HEK293 (cell line): ENCODE measurements around the gene ING1.
A peak's percentile ranks its signal among the peaks of the same experiment; 100 is the strongest.

ENCODE experiments used
- BCL11B ChIP-seq: fragments of 450-650 bp; formaldehyde crosslinking; IDR thresholded peaks from 2 replicates; pipeline ENCODE4 v1.5.1; 2016; ENCODE audit warnings: low read depth, missing biosample characterization, missing genetic modification characterization
- GLI4 ChIP-seq: fragments of 450-650 bp; formaldehyde crosslinking; IDR thresholded peaks from 2 replicates; pipeline ENCODE4 v1.5.1; 2016; ENCODE audit warnings: missing biosample characterization, missing genetic modification characterization
- GLIS2 ChIP-seq: fragments of 450-650 bp; formaldehyde crosslinking; IDR thresholded peaks from 2 replicates; pipeline ENCODE4 v1.5.1; 2016; ENCODE audit warnings: missing biosample characterization, missing genetic modification characterization
- IKZF3 ChIP-seq: fragments of 450-650 bp; IDR thresholded peaks from 2 replicates; pipeline ENCODE4 v1.5.0; 2018; ENCODE audit warnings: missing biosample characterization, mild to moderate bottlenecking, missing genetic modification characterization, moderate library complexity
- KLF16 ChIP-seq: fragments of 450-650 bp; formaldehyde crosslinking; IDR thresholded peaks from 2 replicates; pipeline ENCODE4 v1.5.1; 2017; ENCODE audit warnings: missing biosample characterization, missing genetic modification characterization
- SP3 ChIP-seq: fragments of 450-650 bp; formaldehyde crosslinking; IDR thresholded peaks from 2 replicates; pipeline ENCODE4 v1.5.1; 2016; ENCODE audit warnings: missing biosample characterization, missing genetic modification characterization
- TRIM28 ChIP-seq: IDR thresholded peaks from 2 replicates; pipeline ENCODE4 v1.6.1; 2011; ENCODE audit warnings: low read length, control low read depth, borderline replicate concordance
- WT1 ChIP-seq: fragments of 450-650 bp; formaldehyde crosslinking; IDR thresholded peaks from 2 replicates; pipeline ENCODE4 v1.5.1; 2016; ENCODE audit warnings: missing biosample characterization, missing genetic modification characterization
- ZBTB7A ChIP-seq: fragments of 450-650 bp; formaldehyde crosslinking; IDR thresholded peaks from 2 replicates; pipeline ENCODE4 v1.5.1; 2016; ENCODE audit warnings: low read depth, missing biosample characterization, missing genetic modification characterization
- ZBTB8A ChIP-seq: fragments of 450-650 bp; formaldehyde crosslinking; IDR thresholded peaks from 2 replicates; pipeline ENCODE4 v1.5.1; 2016; ENCODE audit warnings: missing biosample characterization, missing genetic modification characterization
- ZEB2 ChIP-seq: fragments of 450-650 bp; formaldehyde crosslinking; IDR thresholded peaks from 2 replicates; pipeline ENCODE4 v1.5.1; 2016; ENCODE audit warnings: missing biosample characterization, missing genetic modification characterization
- ZFP37 ChIP-seq: fragments of 450-650 bp; formaldehyde crosslinking; IDR thresholded peaks from 2 replicates; pipeline ENCODE4 v1.5.1; 2016; ENCODE audit warnings: missing biosample characterization, missing genetic modification characterization
- ZNF112 ChIP-seq: fragments of 450-650 bp; formaldehyde crosslinking; IDR thresholded peaks from 2 replicates; pipeline ENCODE4 v1.5.0; 2017; ENCODE audit warnings: missing biosample characterization, missing genetic modification characterization
- ZNF146 ChIP-seq: fragments of 450-650 bp; formaldehyde crosslinking; IDR thresholded peaks from 2 replicates; pipeline ENCODE4 v1.5.1; 2016; ENCODE audit warnings: missing biosample characterization, missing genetic modification characterization
- ZNF2 ChIP-seq: fragments of 450-650 bp; formaldehyde crosslinking; IDR thresholded peaks from 2 replicates; pipeline ENCODE4 v1.5.1; 2016; ENCODE audit warnings: missing biosample characterization, missing genetic modification characterization
- ZNF239 ChIP-seq: fragments of 450-650 bp; formaldehyde crosslinking; IDR thresholded peaks from 2 replicates; pipeline ENCODE4 v1.5.1; 2016; ENCODE audit warnings: missing biosample characterization, missing genetic modification characterization
- ZNF24 ChIP-seq: fragments of 450-650 bp; formaldehyde crosslinking; IDR thresholded peaks from 2 replicates; pipeline ENCODE4 v1.5.1; 2016; ENCODE audit warnings: missing biosample characterization, missing genetic modification characterization
- ZNF324 ChIP-seq: fragments of 450-650 bp; formaldehyde crosslinking; IDR thresholded peaks from 2 replicates; pipeline ENCODE4 v1.5.1; 2016; ENCODE audit warnings: missing biosample characterization, missing genetic modification characterization
- ZNF335 ChIP-seq: fragments of 450-650 bp; formaldehyde crosslinking; conservative IDR thresholded peaks from 2 replicates; pipeline ENCODE4 v1.5.1; 2016; ENCODE audit warnings: missing biosample characterization, missing genetic modification characterization
- ZNF501 ChIP-seq: fragments of 450-650 bp; formaldehyde crosslinking; IDR thresholded peaks from 2 replicates; pipeline ENCODE4 v1.5.1; 2016; ENCODE audit warnings: missing biosample characterization, missing genetic modification characterization
- ZNF561 ChIP-seq: fragments of 450-650 bp; IDR thresholded peaks from 2 replicates; pipeline ENCODE4 v1.5.1; 2018; ENCODE audit warnings: missing biosample characterization, missing genetic modification characterization, borderline replicate concordance
- ZNF610 ChIP-seq: fragments of 450-650 bp; formaldehyde crosslinking; IDR thresholded peaks from 2 replicates; pipeline ENCODE4 v1.5.1; 2016; ENCODE audit warnings: missing biosample characterization, missing genetic modification characterization, borderline replicate concordance
- ZNF629 ChIP-seq: fragments of 450-650 bp; formaldehyde crosslinking; IDR thresholded peaks from 2 replicates; pipeline ENCODE4 v1.5.1; 2017; ENCODE audit warnings: missing biosample characterization, missing genetic modification characterization
- ZNF747 ChIP-seq: fragments of 450-650 bp; formaldehyde crosslinking; IDR thresholded peaks from 2 replicates; pipeline ENCODE4 v1.5.1; 2016; ENCODE audit warnings: missing biosample characterization, missing genetic modification characterization
- ZSCAN30 ChIP-seq: fragments of 450-650 bp; IDR thresholded peaks from 2 replicates; pipeline ENCODE4 v1.5.1; 2018; ENCODE audit warnings: missing biosample characterization, mild to moderate bottlenecking, missing genetic modification characterization, moderate library complexity
- TF ChIP-seq, protein P1 (sequence below): fragments of 450-650 bp; formaldehyde crosslinking; IDR thresholded peaks from 2 replicates; pipeline ENCODE4 v1.5.1; 2016; ENCODE audit warnings: missing biosample characterization, missing genetic modification characterization
- TF ChIP-seq, protein P2 (sequence below): fragments of 450-650 bp; formaldehyde crosslinking; IDR thresholded peaks from 2 replicates; pipeline ENCODE4 v1.5.1; 2016; ENCODE audit warnings: missing biosample characterization, missing genetic modification characterization
- TF ChIP-seq, protein P3 (sequence below): fragments of 450-650 bp; formaldehyde crosslinking; IDR thresholded peaks from 2 replicates; pipeline ENCODE4 v1.5.1; 2017; ENCODE audit warnings: missing biosample characterization, mild to moderate bottlenecking, missing genetic modification characterization, moderate library complexity
- TF ChIP-seq, protein P4 (sequence below): fragments of 450-650 bp; formaldehyde crosslinking; optimal IDR thresholded peaks from 2 replicates; pipeline ENCODE3; 2016; ENCODE audit warnings: missing biosample characterization, mild to moderate bottlenecking, missing genetic modification characterization
- TF ChIP-seq, protein P5 (sequence below): fragments of 450-650 bp; formaldehyde crosslinking; IDR thresholded peaks from 2 replicates; pipeline ENCODE4 v1.5.1; 2016; ENCODE audit warnings: missing biosample characterization, missing genetic modification characterization, borderline replicate concordance

Gene ING1

DNA sequence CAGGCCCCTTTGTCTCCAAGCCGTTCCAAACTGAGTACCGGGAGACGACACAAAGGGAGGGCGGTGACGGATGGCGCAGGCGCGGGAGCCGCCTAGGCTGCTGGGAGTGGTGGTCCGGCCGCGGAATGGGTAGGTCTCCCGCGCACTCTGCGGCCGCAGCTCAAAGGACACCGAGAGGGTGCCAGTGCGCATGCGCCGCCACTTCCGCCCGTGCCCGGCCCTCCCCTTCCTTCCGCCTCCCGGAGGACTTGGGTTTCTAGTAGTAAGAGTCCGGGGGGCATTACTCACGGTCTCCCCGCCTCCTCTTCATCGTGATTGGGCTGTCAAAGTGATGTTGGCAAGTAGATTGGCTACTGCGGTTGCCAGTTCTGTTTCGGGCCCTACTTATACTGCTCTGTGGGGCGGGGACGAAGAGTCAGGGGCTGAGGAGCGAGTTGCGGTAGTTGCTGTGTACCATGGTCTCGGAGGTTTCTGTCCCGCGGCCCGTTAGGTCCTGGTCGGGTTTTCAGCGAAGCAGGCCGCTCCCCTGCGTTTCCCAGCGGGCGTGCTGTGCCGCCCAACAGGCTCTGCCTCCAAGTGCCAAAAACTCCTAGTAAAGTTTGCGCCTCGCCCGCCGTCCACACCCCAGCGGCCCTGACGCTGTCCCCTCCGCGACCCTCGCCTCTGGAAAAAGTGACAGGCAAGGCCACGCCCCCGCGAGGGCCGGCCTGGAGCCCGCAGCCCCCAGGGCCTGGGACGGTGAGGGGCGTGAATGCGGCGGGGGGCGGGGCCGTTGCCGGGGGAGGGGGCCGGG, 455 bp upstream of the ING1 start (continued):
- TF ChIP-seq ZNF112 (tag by site-specific recombination), result no peak
- TF ChIP-seq ZNF561, result peak; percentile 48; the same call in 1 of the 2 replicates
- TF ChIP-seq ZNF629 (tag by site-specific recombination), result peak; percentile 62
- TF ChIP-seq GLI4 (tag by site-specific recombination), result 0 out of 2 replicates have a peak, but pooled peaks have one; percentile 24
- TF ChIP-seq ZNF324 (tag by site-specific recombination), result peak; percentile 83
- peak; percentile 94 for TF ChIP-seq GLIS2 (tag by site-specific recombination)
- peak; percentile 60 for TF ChIP-seq WT1 (tag by site-specific recombination)
- TF ChIP-seq ZNF747 (tag by site-specific recombination), result no peak
- TF ChIP-seq, protein P1, sequence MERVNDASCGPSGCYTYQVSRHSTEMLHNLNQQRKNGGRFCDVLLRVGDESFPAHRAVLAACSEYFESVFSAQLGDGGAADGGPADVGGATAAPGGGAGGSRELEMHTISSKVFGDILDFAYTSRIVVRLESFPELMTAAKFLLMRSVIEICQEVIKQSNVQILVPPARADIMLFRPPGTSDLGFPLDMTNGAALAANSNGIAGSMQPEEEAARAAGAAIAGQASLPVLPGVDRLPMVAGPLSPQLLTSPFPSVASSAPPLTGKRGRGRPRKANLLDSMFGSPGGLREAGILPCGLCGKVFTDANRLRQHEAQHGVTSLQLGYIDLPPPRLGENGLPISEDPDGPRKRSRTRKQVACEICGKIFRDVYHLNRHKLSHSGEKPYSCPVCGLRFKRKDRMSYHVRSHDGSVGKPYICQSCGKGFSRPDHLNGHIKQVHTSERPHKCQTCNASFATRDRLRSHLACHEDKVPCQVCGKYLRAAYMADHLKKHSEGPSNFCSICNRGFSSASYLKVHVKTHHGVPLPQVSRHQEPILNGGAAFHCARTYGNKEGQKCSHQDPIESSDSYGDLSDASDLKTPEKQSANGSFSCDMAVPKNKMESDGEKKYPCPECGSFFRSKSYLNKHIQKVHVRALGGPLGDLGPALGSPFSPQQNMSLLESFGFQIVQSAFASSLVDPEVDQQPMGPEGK (tag by site-specific recombination), result peak; percentile 93
- no peak for TF ChIP-seq ZNF146 (tag by site-specific recombination)
- peak; percentile 79 for TF ChIP-seq ZNF24
- peak; percentile 82; the same call in 1 of the 2 replicates for TF ChIP-seq ZNF610
- TF ChIP-seq, protein P2, sequence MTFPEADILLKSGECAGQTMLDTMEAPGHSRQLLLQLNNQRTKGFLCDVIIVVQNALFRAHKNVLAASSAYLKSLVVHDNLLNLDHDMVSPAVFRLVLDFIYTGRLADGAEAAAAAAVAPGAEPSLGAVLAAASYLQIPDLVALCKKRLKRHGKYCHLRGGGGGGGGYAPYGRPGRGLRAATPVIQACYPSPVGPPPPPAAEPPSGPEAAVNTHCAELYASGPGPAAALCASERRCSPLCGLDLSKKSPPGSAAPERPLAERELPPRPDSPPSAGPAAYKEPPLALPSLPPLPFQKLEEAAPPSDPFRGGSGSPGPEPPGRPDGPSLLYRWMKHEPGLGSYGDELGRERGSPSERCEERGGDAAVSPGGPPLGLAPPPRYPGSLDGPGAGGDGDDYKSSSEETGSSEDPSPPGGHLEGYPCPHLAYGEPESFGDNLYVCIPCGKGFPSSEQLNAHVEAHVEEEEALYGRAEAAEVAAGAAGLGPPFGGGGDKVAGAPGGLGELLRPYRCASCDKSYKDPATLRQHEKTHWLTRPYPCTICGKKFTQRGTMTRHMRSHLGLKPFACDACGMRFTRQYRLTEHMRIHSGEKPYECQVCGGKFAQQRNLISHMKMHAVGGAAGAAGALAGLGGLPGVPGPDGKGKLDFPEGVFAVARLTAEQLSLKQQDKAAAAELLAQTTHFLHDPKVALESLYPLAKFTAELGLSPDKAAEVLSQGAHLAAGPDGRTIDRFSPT (tag by site-specific recombination), result peak; percentile 52; the same call in 1 of the 2 replicates
- TF ChIP-seq IKZF3, result peak; percentile 56; the same call in 1 of the 2 replicates
- peak; percentile 86 for TF ChIP-seq ZEB2 (tag by site-specific recombination)
- TF ChIP-seq, protein P3, sequence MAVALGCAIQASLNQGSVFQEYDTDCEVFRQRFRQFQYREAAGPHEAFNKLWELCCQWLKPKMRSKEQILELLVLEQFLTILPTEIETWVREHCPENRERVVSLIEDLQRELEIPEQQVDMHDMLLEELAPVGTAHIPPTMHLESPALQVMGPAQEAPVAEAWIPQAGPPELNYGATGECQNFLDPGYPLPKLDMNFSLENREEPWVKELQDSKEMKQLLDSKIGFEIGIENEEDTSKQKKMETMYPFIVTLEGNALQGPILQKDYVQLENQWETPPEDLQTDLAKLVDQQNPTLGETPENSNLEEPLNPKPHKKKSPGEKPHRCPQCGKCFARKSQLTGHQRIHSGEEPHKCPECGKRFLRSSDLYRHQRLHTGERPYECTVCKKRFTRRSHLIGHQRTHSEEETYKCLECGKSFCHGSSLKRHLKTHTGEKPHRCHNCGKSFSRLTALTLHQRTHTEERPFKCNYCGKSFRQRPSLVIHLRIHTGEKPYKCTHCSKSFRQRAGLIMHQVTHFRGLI (tag by site-specific recombination), result peak; percentile 81
- TF ChIP-seq ZNF239, result no peak
- TF ChIP-seq, protein P4, sequence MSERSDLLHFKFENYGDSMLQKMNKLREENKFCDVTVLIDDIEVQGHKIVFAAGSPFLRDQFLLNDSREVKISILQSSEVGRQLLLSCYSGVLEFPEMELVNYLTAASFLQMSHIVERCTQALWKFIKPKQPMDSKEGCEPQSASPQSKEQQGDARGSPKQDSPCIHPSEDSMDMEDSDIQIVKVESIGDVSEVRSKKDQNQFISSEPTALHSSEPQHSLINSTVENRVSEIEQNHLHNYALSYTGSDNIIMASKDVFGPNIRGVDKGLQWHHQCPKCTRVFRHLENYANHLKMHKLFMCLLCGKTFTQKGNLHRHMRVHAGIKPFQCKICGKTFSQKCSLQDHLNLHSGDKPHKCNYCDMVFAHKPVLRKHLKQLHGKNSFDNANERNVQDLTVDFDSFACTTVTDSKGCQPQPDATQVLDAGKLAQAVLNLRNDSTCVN (tag by site-specific recombination), result peak; percentile 75
- TF ChIP-seq ZNF2, result peak; percentile 89
- peak; percentile 93 for TF ChIP-seq BCL11B (tag by site-specific recombination)
- TF ChIP-seq ZNF335 (tag by site-specific recombination), result peak; percentile 16; the same call in 1 of the 2 replicates
- no peak for TF ChIP-seq KLF16
- TF ChIP-seq TRIM28, result no peak
- TF ChIP-seq, protein P5, sequence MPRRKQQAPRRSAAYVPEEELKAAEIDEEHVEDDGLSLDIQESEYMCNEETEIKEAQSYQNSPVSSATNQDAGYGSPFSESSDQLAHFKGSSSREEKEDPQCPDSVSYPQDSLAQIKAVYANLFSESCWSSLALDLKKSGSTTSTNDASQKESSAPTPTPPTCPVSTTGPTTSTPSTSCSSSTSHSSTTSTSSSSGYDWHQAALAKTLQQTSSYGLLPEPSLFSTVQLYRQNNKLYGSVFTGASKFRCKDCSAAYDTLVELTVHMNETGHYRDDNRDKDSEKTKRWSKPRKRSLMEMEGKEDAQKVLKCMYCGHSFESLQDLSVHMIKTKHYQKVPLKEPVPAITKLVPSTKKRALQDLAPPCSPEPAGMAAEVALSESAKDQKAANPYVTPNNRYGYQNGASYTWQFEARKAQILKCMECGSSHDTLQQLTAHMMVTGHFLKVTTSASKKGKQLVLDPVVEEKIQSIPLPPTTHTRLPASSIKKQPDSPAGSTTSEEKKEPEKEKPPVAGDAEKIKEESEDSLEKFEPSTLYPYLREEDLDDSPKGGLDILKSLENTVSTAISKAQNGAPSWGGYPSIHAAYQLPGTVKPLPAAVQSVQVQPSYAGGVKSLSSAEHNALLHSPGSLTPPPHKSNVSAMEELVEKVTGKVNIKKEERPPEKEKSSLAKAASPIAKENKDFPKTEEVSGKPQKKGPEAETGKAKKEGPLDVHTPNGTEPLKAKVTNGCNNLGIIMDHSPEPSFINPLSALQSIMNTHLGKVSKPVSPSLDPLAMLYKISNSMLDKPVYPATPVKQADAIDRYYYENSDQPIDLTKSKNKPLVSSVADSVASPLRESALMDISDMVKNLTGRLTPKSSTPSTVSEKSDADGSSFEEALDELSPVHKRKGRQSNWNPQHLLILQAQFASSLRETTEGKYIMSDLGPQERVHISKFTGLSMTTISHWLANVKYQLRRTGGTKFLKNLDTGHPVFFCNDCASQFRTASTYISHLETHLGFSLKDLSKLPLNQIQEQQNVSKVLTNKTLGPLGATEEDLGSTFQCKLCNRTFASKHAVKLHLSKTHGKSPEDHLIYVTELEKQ (tag by site-specific recombination), result 0 out of 2 replicates have a peak, but pooled peaks have one; percentile 41
- TF ChIP-seq ZBTB8A, result peak; percentile 70
- TF ChIP-seq ZFP37, result peak; percentile 88; the same call in 1 of the 2 replicates
- TF ChIP-seq ZNF501 (tag by site-specific recombination), result peak; percentile 96
- TF ChIP-seq ZBTB7A (tag by site-specific recombination), result peak; percentile 83
- peak; percentile 92 for TF ChIP-seq ZSCAN30 (tag by site-specific recombination)
- peak; percentile 78 for TF ChIP-seq SP3 (tag by site-specific recombination)
